GM12874 (cell line): ENCODE data around the gene STK11.

Experiments used
- CTCF ChIP-seq: IDR thresholded peaks from 2 replicates; pipeline ENCODE4 v1.5.1; 2011; ENCODE audit warnings: low read depth, mild to moderate bottlenecking, control low read depth, low read length, moderate library complexity; ENCODE audit not compliant: insufficient read depth

The STK11 gene

GRCh38 chr19:1166872-1167573 is 38.6 kb upstream of the STK11 start:
- no peak for TF ChIP-seq CTCF

DNA sequence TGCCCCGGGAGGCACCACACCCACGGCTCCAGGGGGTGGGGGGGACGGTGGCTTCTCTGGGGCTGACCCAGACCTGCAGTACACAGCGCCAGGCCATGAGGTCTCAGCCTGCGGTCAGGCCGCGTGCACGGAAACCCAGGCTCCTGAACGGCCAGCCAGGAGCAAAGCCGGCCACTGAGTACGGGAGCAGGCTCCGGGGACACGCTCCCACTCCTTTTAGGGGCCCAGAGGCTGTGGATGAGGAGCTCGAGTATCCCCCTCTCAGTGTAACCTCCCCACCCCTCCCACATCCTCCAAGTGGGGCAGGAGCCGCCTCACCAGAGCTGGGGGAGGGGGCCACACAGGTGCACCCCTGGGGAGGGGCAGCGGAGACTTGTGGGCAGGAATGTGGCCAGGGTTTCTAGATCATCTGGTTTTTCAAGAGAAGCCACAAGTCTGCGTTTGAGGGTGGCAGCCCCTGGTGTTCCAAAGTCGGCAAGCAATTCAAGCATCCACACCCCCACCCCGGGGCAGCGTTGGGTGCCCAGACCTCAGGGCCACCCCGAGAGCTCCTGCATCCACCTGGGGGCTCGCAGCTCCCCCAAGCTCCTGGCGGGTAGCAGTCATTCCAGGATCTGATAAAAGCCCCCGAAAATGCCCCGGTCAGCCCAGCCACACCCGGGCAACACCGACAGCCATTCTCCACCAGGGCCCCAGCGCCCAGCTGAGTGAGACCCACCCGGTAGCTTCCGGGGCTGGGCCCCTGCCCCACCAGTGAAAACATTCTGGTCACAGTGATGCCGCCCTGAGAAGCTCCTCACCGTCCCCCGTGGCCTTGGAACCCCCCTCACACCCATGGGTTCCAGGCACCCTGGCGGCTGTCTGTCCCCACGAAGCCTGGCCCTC is 37.6 kb upstream of the STK11 start:
- TF ChIP-seq CTCF = no peak

GRCh38 chr19:1168572-1169410 is 36.8 kb upstream of the STK11 start:
- TF ChIP-seq CTCF = no peak

DNA sequence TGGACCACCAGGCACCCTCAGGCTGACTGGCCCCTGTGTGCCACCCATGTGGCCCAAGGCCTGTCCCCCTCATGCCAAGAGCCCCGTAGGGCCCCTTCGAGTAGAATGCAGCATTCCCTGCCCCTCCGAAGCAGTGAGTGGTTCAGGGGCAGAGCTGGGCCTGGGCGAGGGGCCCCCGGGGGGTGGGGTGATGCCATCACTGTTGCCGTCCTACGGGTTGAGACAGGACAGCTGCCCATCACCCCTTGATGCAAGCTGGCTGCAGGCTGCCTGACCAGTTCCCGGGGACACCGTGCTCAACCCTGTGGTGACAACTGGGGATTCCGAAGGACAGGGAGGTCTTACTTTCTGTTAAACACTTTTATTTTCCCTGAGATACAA is 36.2 kb upstream of the STK11 start:
- TF ChIP-seq CTCF = no peak

GRCh38 chr19:1169921-1170885 is 35.4 kb upstream of the STK11 start:
- TF ChIP-seq CTCF = no peak

- TF ChIP-seq CTCF = no peak
These were observed 34.4 kb upstream of the STK11 start for GRCh38 chr19:1170938-1171754.
